Natural killer cell (primary cell): ENCODE measurements around the gene AXL. TPM values are rescaled to one million over a fixed set of nuclear protein-coding genes. Genes with fewer than 3 reads are reported as not detected.

Experiments
- ATAC-seq, 3 donors: fragments of 150-1000 bp in 2 of 3; fragments of 200-7000 bp in 1 of 3; cut with Tn5 transposase; 1 replicate in 1 of 3; 2 replicates in 2 of 3; pipeline ENCODE4 v1.10.0; 2021; ENCODE audit warnings: mild to moderate bottlenecking in 2 of 3, moderate library complexity in 2 of 3
- DNase-seq, 2 donors: peaks; one replicate each; pipeline versions ENCODE4 v3.0.0 to v3.0.0-alpha.2; 2013 to 2021; ENCODE audit warnings: mixed read lengths in 1 of 2
- H3K27ac ChIP-seq: one replicate; pipeline ENCODE4 v1.5.1; 2013; ENCODE audit warnings: mild to moderate bottlenecking, low read length
- H3K27me3 ChIP-seq: one replicate; pipeline ENCODE4 v1.6.1; 2013; ENCODE audit warnings: low read length; ENCODE audit not compliant: control insufficient read depth, insufficient read depth
- H3K36me3 ChIP-seq: one replicate; pipeline ENCODE4 v1.6.1; 2013; ENCODE audit warnings: low read length; ENCODE audit not compliant: control insufficient read depth, insufficient read depth
- H3K4me1 ChIP-seq: one replicate; pipeline ENCODE4 v1.6.1; 2013; ENCODE audit warnings: low read length; ENCODE audit not compliant: control insufficient read depth, insufficient read depth
- H3K4me3 ChIP-seq: one replicate; pipeline ENCODE4 v1.5.1; 2013; ENCODE audit warnings: low read length
- H3K9me3 ChIP-seq: one replicate; pipeline ENCODE4 v1.6.1; 2013; ENCODE audit warnings: low read length; ENCODE audit not compliant: control insufficient read depth, insufficient read depth
- H3K27ac Mint-ChIP-seq, 2 donors: one replicate each; pipeline ENCODE4 v1.8.0; 2022; ENCODE audit warnings: mild to moderate bottlenecking in 2 of 2, mixed read lengths in 2 of 2, moderate library complexity in 1 of 2
- H3K27me3 Mint-ChIP-seq, 2 donors: one replicate each; pipeline ENCODE4 v1.8.0; 2022; ENCODE audit warnings: low read depth in 2 of 2, mixed read lengths in 2 of 2
- H3K36me3 Mint-ChIP-seq: one replicate; pipeline ENCODE4 v1.8.0; 2022; ENCODE audit warnings: mixed read lengths
- H3K4me1 Mint-ChIP-seq, 2 donors: one replicate each; pipeline ENCODE4 v1.8.0; 2022; ENCODE audit warnings: mixed read lengths in 2 of 2
- H3K4me3 Mint-ChIP-seq: one replicate; pipeline ENCODE4 v1.8.0; 2022; ENCODE audit warnings: mild to moderate bottlenecking, moderate library complexity, mixed read lengths
- H3K9me3 Mint-ChIP-seq, 2 donors: one replicate each; pipeline ENCODE4 v1.8.0; 2022; ENCODE audit warnings: mixed read lengths in 2 of 2
- CTCF ChIP-seq: fragments of 200-600 bp; IDR thresholded peaks from one replicate; pipeline ENCODE4 v1.8.0; 2022; ENCODE audit warnings: antibody characterized with exemption
- WGBS: methylation state at CpG from one replicate; pipeline ENCODE4 v1.1.7; 2013; ENCODE audit warnings: missing lambda C conversion rate; ENCODE audit not compliant: insufficient coverage; 5-methylcytosine and 5-hydroxymethylcytosine counted together
- intact Hi-C: fragments of 100-400 bp; cut with micrococcal nuclease; formaldehyde crosslinking; loops from one replicate; pipeline ENCODE4 v1.14.2; 2022
- total RNA-seq, 4 donors: library from RNA; stranded (reverse); fragments of 120-200 nt in 1 of 4; gene quantifications; one replicate each; pipeline versions ENCODE4 v1.2.3 to v1.2.4, GENCODE V29; 2013 to 2022

Gene AXL
- total RNA-seq, 3 donors from 2014 or later (not counting 1 experiment from before 2014, with no cell fraction given), result 0.16 to 0.70 TPM; not detected in 1

GRCh38 chr19:41218249-41218614, 791 bp upstream of the AXL start:
- TF ChIP-seq CTCF, result no peak
- Histone ChIP-seq H3K4me1 (no peaks in the 10 kb centered on the region), H3K27ac (no peak overlapping the region), H3K9me3 (no peaks in the 10 kb centered on the region), H3K27me3 (peaks cover 5% of the 10 kb centered on the region), H3K4me3 (no peak overlapping the region), H3K36me3 (no peaks in the 10 kb centered on the region)
- DNase-seq (no peak), ATAC-seq (no peak)
- peaks cover 0 to 7% of the 10 kb centered on the region in 2 donors for H3K4me1 Mint-ChIP-seq
- WGBS, result 76% methylated on average over 7 of the region's 7 CpGs
- H3K27ac Mint-ChIP-seq, result no peak overlapping the region
- H3K27me3 Mint-ChIP-seq, result peaks cover 43 to 47% of the 10 kb centered on the region in 2 donors
- H3K9me3 Mint-ChIP-seq, result no peaks in the 10 kb centered on the region
- no peaks in the 10 kb centered on the region for H3K36me3 Mint-ChIP-seq
- intact Hi-C loops, result no loop called here
- H3K4me3 Mint-ChIP-seq, result no peak overlapping the region

GRCh38 chr19:41219924-41220567, 1.0 kb downstream of the AXL start:
- no peak overlapping the region for H3K4me3 Mint-ChIP-seq
- Histone ChIP-seq H3K27ac (no peak overlapping the region), H3K4me3 (no peak overlapping the region)

GRCh38 chr19:41220811-41221210, 1.8 kb downstream of the AXL start:
- peaks cover 8% of the 10 kb centered on the region for H3K27me3 ChIP-seq
- peaks cover 49 to 57% of the 10 kb centered on the region in 2 donors for H3K27me3 Mint-ChIP-seq
- TF ChIP-seq CTCF, result no peak

More at GRCh38 chr19:41219924-41220567, 1.0 kb downstream of the AXL start:
- no peaks in the 10 kb centered on the region for H3K9me3 ChIP-seq
- peaks cover 43 to 53% of the 10 kb centered on the region in 2 donors for H3K27me3 Mint-ChIP-seq
- H3K27ac Mint-ChIP-seq, result no peak overlapping the region
- H3K9me3 Mint-ChIP-seq, result no peaks in the 10 kb centered on the region
- no peaks in the 10 kb centered on the region for H3K4me1 ChIP-seq
- ATAC-seq, result no peak
- no peak for DNase-seq
- no peaks in the 10 kb centered on the region for H3K36me3 Mint-ChIP-seq
- H3K36me3 ChIP-seq, result no peaks in the 10 kb centered on the region
- intact Hi-C loops, result no loop called here
- no peak for TF ChIP-seq CTCF
- peaks cover 5% of the 10 kb centered on the region for H3K27me3 ChIP-seq
- WGBS, result 72% methylated on average over 15 of the region's 16 CpGs
- H3K4me1 Mint-ChIP-seq, result peaks cover 0 to 7% of the 10 kb centered on the region in 2 donors

More at GRCh38 chr19:41220811-41221210, 1.8 kb downstream of the AXL start:
- DNase-seq (no peak), ATAC-seq (no peak)
- no peak overlapping the region for H3K4me3 ChIP-seq
- H3K4me1 ChIP-seq, result peaks cover 1% of the 10 kb centered on the region
- WGBS, result 85% methylated on average over 9 of the region's 9 CpGs
- no peak overlapping the region for H3K27ac ChIP-seq
- H3K27ac Mint-ChIP-seq, result no peak overlapping the region
- peaks cover 5 to 12% of the 10 kb centered on the region in 2 donors for H3K4me1 Mint-ChIP-seq
- intact Hi-C loops, result no loop called here
- no peaks in the 10 kb centered on the region for H3K36me3 Mint-ChIP-seq
- H3K9me3 ChIP-seq, result no peaks in the 10 kb centered on the region
- H3K9me3 Mint-ChIP-seq, result no peaks in the 10 kb centered on the region
- no peaks in the 10 kb centered on the region for H3K36me3 ChIP-seq
- H3K4me3 Mint-ChIP-seq, result no peak overlapping the region
